ENCODE results near the gene MAOA. TPM values are rescaled to one million over a fixed set of nuclear protein-coding genes. Genes with fewer than 3 reads are reported as not detected.

The MAOA gene
- total and polyA plus RNA-seq, 2 of the 13 experiments (the other 11 are each of a cell fraction or from before 2014, with no cell fraction given): 13.4 to 14.7 TPM

DNA sequence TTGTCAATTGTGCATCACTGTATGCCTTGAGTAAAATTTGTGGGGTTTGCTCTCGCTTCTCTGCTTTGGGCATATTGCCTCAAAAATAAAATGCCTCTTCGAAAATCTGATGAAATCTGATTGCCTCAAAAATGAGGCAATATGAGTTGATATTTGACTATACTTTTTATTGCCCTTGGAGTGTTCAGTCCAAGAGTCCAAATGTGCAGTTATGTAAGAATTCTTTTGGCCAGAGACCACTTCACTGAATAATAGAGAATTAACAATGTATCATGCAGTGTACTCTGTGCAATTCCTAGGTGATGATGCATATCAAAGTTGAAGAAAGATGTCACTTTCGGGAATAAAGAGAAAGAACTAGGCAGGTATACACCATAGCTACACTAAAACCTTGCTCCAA is 8.6 kb downstream of the MAOA start:
- Histone ChIP-seq H3K9me3 (ENCODE audit: low read length) (no peaks in the 10 kb centered on the region), H3K4me3 (replicated peaks in 1 of 3; ENCODE audit: insufficient read depth in 1 of 3, low read depth in 2 of 3, low read length in 3 of 3) (no peak overlapping the region), H3K4me1 (ENCODE audit: insufficient read depth, low read length) (peaks cover 23% of the 10 kb centered on the region), H3K27me3 (ENCODE audit: control insufficient read depth in 1 of 2, insufficient read depth in 2 of 2, low read length in 2 of 2) (no peaks in the 10 kb centered on the region), H3K4me2 (ENCODE audit: low read depth, low read length) (no peak overlapping the region), H3K79me2 (ENCODE audit: insufficient read depth, low read length) (peaks cover 2% of the 10 kb centered on the region), H3K9ac (ENCODE audit: insufficient read depth, low read depth, low read length) (no peak overlapping the region), H3K27ac (ENCODE audit: extremely low read length, insufficient read depth, low read length) (no peak overlapping the region), H2AFZ (ENCODE audit: low read length) (no peak overlapping the region), H3K36me3 (replicated peaks in 1 of 2; ENCODE audit: control insufficient read depth in 1 of 2, insufficient read depth in 2 of 2, low read length in 2 of 2) (no peaks in the 10 kb centered on the region), H4K20me1 (ENCODE audit: insufficient read depth, low read length) (no peaks in the 10 kb centered on the region)
- no peak for ATAC-seq
- no peak for DNase-seq (ENCODE audit: low spot score)
- 87% methylated on average over 3 of the region's 3 CpGs for WGBS (ENCODE audit: low lambda C conversion rate)
- FAIRE-seq: no peak
- in situ Hi-C loops (cut with HindIII; ENCODE audit: extremely low pct_ligation_motif_present, low pct_unique_long_range_greater_than_20kb) (no loop called here), intact Hi-C loops (cut with micrococcal nuclease; ENCODE audit: unreplicated experiment) (no loop called here)
- ChIA-PET POLR2A (no interaction called here), CTCF (ENCODE audit: low intra/inter-chr PET ratio, low total read pairs) (no interaction called here)
- TF ChIP-seq DPF2 (CRISPR knock-in tag; IDR thresholded peaks at IDR 0.05; ENCODE audit: borderline replicate concordance, low read depth) (no peak), SOX6 (IDR thresholded peaks at IDR 0.05) (no peak), SOX6 (CRISPR knock-in tag; IDR thresholded peaks at IDR 0.05) (no peak), MXD3 (CRISPR knock-in tag; IDR thresholded peaks at IDR 0.05) (no peak), GTF3A (CRISPR knock-in tag; conservative IDR thresholded peaks at IDR 0.05) (no peak), MTA1 (CRISPR knock-in tag; IDR thresholded peaks at IDR 0.05; ENCODE audit: borderline replicate concordance) (no peak), HES4 (CRISPR knock-in tag; IDR thresholded peaks at IDR 0.05; ENCODE audit: borderline replicate concordance) (no peak), ZNF761 (CRISPR knock-in tag; conservative IDR thresholded peaks at IDR 0.05) (no peak), MAZ (IDR thresholded peaks at IDR 0.05; ENCODE audit: borderline replicate concordance, low read depth, low read length) (no peak), MAZ (CRISPR knock-in tag; IDR thresholded peaks at IDR 0.05; ENCODE audit: low read depth) (no peak), ATF1 (CRISPR knock-in tag; IDR thresholded peaks at IDR 0.05) (no peak), ZNF350 (CRISPR knock-in tag; IDR thresholded peaks at IDR 0.05; ENCODE audit: borderline replicate concordance, low read depth) (no peak), SMC3 (IDR thresholded peaks at IDR 0.05; ENCODE audit: low read length) (no peak), HNF1A (IDR thresholded peaks at IDR 0.05; ENCODE audit: low read depth) (no peak), HNF1A (CRISPR knock-in tag; IDR thresholded peaks at IDR 0.05; ENCODE audit: borderline replicate concordance) (no peak), ZHX1 (CRISPR knock-in tag; IDR thresholded peaks at IDR 0.05; ENCODE audit: low read depth) (no peak)
- BruUV-seq (replicated peaks): no TSS peak
